ENCODE measurements around the gene ZNF670.

ZNF670 gene

GRCh38 chr1:247112479-247112781 is 33.8 kb upstream of the ZNF670 start:
- ATAC-seq (ENCODE audit: low read depth) (no peak), DNase-seq (ENCODE audit: low spot score in 2 of 2) (no peak)
- Mint-ChIP-seq H3K27ac (no peak overlapping the region), H3K4me1 (peaks cover 9% of the 10 kb centered on the region), H3K4me3 (peak overlapping the region; percentile 46), H3K27me3 (peaks cover 18% of the 10 kb centered on the region), H3K36me3 (no peaks in the 10 kb centered on the region), H3K9me3 (peaks cover 1% of the 10 kb centered on the region)

DNA sequence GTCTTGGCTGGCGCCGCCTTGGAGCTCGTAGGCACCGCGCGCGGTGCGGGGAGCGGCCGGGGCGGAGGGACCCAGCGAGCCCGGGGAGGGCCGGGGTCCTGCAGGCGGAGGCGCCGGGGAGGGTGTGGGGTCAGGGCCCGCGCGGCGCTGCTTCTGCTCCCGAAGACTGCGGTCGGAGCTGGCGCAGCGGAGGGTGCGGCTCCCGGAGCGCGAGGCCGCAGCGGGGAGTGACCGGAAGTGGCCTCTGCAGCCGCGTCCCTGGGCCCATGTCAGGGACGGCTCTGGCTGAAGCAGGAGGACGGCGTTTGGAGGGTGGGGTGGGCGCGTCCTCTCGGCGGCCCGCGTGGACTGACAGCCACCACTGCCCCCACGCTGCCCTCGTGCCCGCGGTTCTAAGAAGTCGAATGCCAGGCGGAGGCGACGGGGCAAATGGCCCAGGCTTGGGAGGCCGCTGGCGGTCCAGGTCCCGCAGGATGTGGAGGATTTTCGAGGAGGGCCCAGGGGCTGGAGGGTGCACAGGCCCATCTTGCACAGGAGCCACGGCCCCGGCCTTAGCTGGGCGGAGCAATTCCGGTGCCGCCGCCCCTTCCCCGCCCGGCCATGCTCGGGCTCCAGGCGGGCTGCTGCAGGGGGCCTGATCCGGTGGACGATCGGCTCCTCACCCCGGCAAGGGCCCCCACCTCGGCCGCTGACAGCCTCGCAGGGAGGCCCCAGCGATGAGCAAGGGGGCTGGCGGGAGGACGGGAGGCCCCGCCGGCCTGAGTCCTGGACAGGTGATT is 33.3 kb upstream of the ZNF670 start:
- Mint-ChIP-seq H3K9me3 (peaks cover 1% of the 10 kb centered on the region), H3K36me3 (no peaks in the 10 kb centered on the region), H3K4me3 (peak overlapping the region; percentile 70), H3K4me1 (peaks cover 9% of the 10 kb centered on the region), H3K27ac (no peak overlapping the region), H3K27me3 (peaks cover 20% of the 10 kb centered on the region)
- peak; percentile 40 for ATAC-seq (ENCODE audit: low read depth)
- no peak for DNase-seq (ENCODE audit: low spot score in 2 of 2)

DNA sequence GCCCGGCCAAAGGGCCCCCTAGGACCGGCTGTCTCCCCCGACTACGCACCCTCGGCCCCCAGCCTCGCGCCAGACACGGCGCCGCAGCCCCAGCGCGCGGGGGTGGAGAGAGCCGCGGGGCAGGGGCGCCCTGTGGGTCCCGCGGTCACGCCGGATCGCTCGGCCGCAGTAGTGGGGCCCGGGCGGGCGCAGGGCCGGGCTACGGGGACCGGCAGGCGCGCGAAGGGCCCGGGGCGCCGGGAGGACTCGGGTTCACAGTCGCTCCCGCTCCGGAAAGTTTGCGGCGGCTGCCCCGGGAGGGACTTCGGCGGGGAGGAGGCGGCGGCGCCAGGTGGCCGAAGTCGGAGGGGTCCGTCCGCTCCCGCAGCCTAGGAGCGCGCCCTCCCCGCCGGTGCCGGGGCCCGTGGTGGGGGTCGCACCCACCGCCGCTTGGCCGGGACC is 32.7 kb upstream of the ZNF670 start:
- Mint-ChIP-seq H3K4me1 (peaks cover 9% of the 10 kb centered on the region), H3K9me3 (peaks cover 1% of the 10 kb centered on the region), H3K4me3 (peak overlapping the region; percentile 74), H3K36me3 (no peaks in the 10 kb centered on the region), H3K27me3 (peaks cover 20% of the 10 kb centered on the region), H3K27ac (no peak overlapping the region)
- DNase-seq (ENCODE audit: low spot score in 2 of 2) (peak; percentile 13 to 43), ATAC-seq (ENCODE audit: low read depth) (peak; percentile 41)

DNA sequence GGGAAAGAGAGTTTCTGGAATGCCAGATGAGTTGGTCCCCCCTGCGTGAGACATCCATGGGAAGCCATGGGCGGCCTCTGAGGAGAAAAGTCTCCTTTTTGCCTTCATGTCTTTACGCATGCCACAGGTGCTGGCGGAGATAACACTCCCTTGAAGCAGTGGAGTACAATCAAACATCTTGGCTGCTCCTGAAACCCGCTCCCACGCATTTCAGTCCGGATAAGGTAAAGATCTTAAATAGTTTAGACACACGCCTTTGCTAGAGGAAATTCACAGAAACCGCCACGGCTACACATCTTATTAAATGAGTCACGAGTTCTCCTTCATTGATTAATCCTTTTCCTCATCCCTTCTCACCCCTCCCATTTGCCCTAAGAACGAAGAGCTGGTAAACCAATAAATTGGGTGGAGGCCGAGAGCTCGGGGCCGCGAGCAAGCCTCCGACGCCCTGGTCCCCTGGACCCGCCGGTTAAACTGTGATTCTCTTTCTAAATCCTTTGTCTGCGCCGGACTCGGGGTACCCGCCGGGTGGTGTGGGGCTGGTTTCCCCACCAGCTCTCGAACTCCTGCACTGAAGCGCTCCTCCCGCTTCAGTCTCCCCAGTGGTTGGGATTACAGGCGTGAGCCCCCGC is 32.1 kb upstream of the ZNF670 start:
- H3K9me3 Mint-ChIP-seq = peaks cover 1% of the 10 kb centered on the region
- peaks cover 20% of the 10 kb centered on the region for H3K27me3 Mint-ChIP-seq
- H3K4me3 Mint-ChIP-seq = peak overlapping the region; percentile 74
- H3K27ac Mint-ChIP-seq = no peak overlapping the region
- peaks cover 9% of the 10 kb centered on the region for H3K4me1 Mint-ChIP-seq
- DNase-seq (ENCODE audit: low spot score in 2 of 2) = peak in 1 of 2 donors; percentile 45
- no peaks in the 10 kb centered on the region for H3K36me3 Mint-ChIP-seq
- peak; percentile 33 for ATAC-seq (ENCODE audit: low read depth)

DNA sequence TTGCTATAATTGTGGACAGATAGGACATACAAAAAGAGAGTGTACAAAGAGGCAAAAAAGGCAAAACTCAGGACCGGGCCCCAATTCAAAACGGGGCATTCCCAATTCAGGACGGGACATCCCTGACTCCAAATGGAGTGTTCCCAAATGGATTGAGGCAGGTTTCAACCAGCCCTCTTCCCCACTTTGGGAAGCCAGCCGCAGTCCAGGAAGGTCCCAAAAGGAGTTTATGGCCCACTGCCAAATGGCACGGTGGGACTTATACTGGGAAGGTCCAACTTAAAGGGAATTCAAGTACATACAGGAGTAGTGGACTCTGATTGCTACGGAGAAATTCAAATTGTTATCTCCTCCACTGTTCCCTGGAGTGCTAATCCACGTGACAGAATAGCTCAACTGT is 29.1 kb upstream of the ZNF670 start:
- Mint-ChIP-seq H3K36me3 (peaks cover 3% of the 10 kb centered on the region), H3K9me3 (peaks cover 3% of the 10 kb centered on the region), H3K4me1 (peaks cover 10% of the 10 kb centered on the region), H3K27me3 (peaks cover 14% of the 10 kb centered on the region), H3K4me3 (no peak overlapping the region), H3K27ac (no peak overlapping the region)
- no peak for ATAC-seq (ENCODE audit: low read depth)
- no peak for DNase-seq (ENCODE audit: low spot score in 2 of 2)

- Mint-ChIP-seq H3K4me1 (peaks cover 6% of the 10 kb centered on the region), H3K27me3 (peaks cover 14% of the 10 kb centered on the region), H3K27ac (no peak overlapping the region), H3K4me3 (no peak overlapping the region), H3K36me3 (peaks cover 17% of the 10 kb centered on the region), H3K9me3 (peaks cover 4% of the 10 kb centered on the region)
- DNase-seq (ENCODE audit: low spot score in 2 of 2) (no peak), ATAC-seq (ENCODE audit: low read depth) (no peak)
These were observed 27.4 kb upstream of the ZNF670 start for GRCh38 chr1:247105966-247106365.

- H3K27me3 Mint-ChIP-seq = peaks cover 11% of the 10 kb centered on the region
- no peak for DNase-seq (ENCODE audit: low spot score in 2 of 2)
- ATAC-seq (ENCODE audit: low read depth) = no peak
- no peak overlapping the region for H3K27ac Mint-ChIP-seq
- H3K4me1 Mint-ChIP-seq = peaks cover 3% of the 10 kb centered on the region
- H3K36me3 Mint-ChIP-seq = peaks cover 27% of the 10 kb centered on the region
- peaks cover 7% of the 10 kb centered on the region for H3K9me3 Mint-ChIP-seq
- no peak overlapping the region for H3K4me3 Mint-ChIP-seq
These were observed 26.4 kb upstream of the ZNF670 start for GRCh38 chr1:247104965-247105364.

- Mint-ChIP-seq H3K4me1 (peaks cover 3% of the 10 kb centered on the region), H3K27me3 (peaks cover 7% of the 10 kb centered on the region), H3K27ac (peak within 1 kb of the TSS; percentile 90), H3K4me3 (peak within 1 kb of the TSS; percentile 95), H3K36me3 (peaks cover 32% of the 10 kb centered on the region), H3K9me3 (peaks cover 5% of the 10 kb centered on the region)
- ATAC-seq (ENCODE audit: low read depth) = peak; percentile 95
- DNase-seq (ENCODE audit: low spot score in 2 of 2) = peak; percentile 92 to 94
These were observed 25.4 kb upstream of the ZNF670 start, which contains the start of gene ZNF669 for GRCh38 chr1:247103859-247104591. Gene ZNF669, minus strand, starts transcription at chr1:247104356. Its CDS starts 157 bp downstream, at chr1:247104199.

DNA sequence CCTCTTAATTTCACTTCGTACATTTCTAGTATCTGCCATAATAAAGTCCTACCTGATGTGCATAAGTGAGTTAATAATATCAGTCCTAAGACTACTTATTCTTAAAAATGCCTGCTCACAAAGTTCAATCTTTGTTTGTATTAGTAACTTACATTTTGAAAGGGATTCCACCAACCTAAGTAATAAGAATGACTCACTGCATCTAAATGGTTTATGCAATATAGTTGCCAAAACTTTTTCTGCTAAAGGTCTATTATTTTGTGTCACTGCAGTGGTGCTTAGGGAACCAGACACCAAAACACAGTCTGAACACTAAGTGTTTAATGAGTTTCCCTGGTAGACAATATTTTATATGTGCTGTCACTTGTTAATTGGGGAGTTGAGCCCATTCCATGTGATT is 23.8 kb upstream of the ZNF670 start:
- Mint-ChIP-seq H3K27ac (no peak overlapping the region), H3K4me3 (no peak overlapping the region), H3K9me3 (peaks cover 9% of the 10 kb centered on the region), H3K36me3 (peaks cover 42% of the 10 kb centered on the region), H3K27me3 (peaks cover 1% of the 10 kb centered on the region), H3K4me1 (peaks cover 3% of the 10 kb centered on the region)
- DNase-seq (ENCODE audit: low spot score in 2 of 2) (no peak), ATAC-seq (ENCODE audit: low read depth) (no peak)

DNA sequence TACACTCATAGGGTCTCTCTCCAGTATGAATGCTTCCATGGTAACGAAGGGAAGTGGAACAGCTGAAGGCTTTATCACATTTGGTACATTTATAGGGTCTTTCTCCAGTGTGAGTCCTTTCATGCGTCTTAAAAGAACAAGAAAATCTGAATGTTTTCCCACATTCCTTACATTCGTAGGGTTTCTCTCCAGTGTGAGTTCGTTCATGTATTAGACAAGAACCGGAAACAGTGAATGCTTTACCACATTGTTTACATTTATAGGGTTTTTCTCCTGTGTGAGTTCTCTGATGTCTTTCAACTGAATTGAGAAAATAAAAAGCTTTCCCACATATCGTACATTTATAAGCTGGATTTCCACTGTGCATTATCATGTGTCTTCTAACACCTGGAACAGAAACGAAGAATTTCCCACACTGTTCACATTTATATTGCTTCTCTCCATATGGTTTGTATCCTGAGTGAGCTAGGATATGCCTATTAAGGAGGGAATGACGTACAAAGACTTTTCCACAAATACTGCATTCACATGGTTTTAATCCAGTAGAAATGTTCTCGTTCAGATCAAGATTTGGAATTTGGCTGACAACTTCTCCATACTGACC is 22.2 kb upstream of the ZNF670 start:
- peaks cover 51% of the 10 kb centered on the region for H3K36me3 Mint-ChIP-seq
- H3K27ac Mint-ChIP-seq = no peak overlapping the region
- no peak overlapping the region for H3K4me3 Mint-ChIP-seq
- peaks cover 3% of the 10 kb centered on the region for H3K4me1 Mint-ChIP-seq
- DNase-seq (ENCODE audit: low spot score in 2 of 2) = no peak
- ATAC-seq (ENCODE audit: low read depth) = no peak
- H3K9me3 Mint-ChIP-seq = peaks cover 10% of the 10 kb centered on the region
- H3K27me3 Mint-ChIP-seq = no peaks in the 10 kb centered on the region

- no peaks in the 10 kb centered on the region for H3K27me3 Mint-ChIP-seq
- H3K9me3 Mint-ChIP-seq = peaks cover 8% of the 10 kb centered on the region
- H3K36me3 Mint-ChIP-seq = peaks cover 44% of the 10 kb centered on the region
- H3K4me1 Mint-ChIP-seq = no peaks in the 10 kb centered on the region
- DNase-seq (ENCODE audit: low spot score in 2 of 2) (no peak), ATAC-seq (ENCODE audit: low read depth) (no peak)
- H3K27ac Mint-ChIP-seq = no peak overlapping the region
- H3K4me3 Mint-ChIP-seq = no peak overlapping the region
These were observed 18.3 kb upstream of the ZNF670 start for GRCh38 chr1:247096958-247097357.

GRCh38 chr1:247096544-247096943 is 17.9 kb upstream of the ZNF670 start:
- H3K9me3 Mint-ChIP-seq = peaks cover 8% of the 10 kb centered on the region
- no peaks in the 10 kb centered on the region for H3K27me3 Mint-ChIP-seq
- no peaks in the 10 kb centered on the region for H3K4me1 Mint-ChIP-seq
- H3K36me3 Mint-ChIP-seq = peaks cover 40% of the 10 kb centered on the region
- DNase-seq (ENCODE audit: low spot score in 2 of 2) (no peak), ATAC-seq (ENCODE audit: low read depth) (no peak)
- no peak overlapping the region for H3K4me3 Mint-ChIP-seq
- H3K27ac Mint-ChIP-seq = no peak overlapping the region

DNA sequence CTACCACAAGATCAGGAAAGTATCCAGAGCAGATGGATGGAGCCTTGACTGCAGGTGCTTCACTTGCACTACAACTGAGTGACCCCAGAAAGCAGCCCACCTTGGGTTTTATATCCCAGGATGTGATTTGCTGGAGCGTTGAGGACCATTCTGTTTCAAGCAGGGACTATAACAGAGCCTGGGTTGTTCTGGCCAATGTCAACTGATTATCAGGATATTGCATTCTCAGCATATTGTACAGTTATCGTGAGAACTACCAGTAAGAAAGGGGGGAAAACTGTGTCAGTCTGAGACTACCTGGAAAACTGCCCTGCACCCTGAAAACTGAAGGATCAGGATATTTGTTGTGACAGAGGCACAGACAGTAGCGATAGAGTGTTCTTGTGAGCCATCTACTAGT is 17.5 kb upstream of the ZNF670 start:
- peaks cover 8% of the 10 kb centered on the region for H3K9me3 Mint-ChIP-seq
- peaks cover 37% of the 10 kb centered on the region for H3K36me3 Mint-ChIP-seq

DNA sequence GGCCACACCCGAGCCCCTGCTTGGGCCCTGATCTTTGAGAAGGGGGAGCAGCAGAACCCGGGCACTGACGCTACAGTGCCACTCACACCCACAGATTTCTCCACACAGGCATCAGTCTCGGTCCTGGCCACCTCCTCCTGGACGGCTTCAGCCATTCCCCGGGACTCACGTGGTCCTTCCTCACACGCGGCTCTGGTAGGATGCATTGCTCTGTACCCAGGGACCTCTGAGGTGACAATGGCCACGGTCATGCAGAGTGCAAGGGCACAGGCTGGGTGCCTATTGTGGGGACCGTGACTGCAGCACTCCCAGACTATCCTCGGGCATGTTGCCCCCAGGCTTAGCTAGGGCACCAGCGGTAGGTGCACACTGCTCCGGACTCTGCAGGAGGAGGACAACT is 11.8 kb upstream of the ZNF670 start:
- Mint-ChIP-seq H3K9me3 (no peaks in the 10 kb centered on the region), H3K27me3 (no peaks in the 10 kb centered on the region), H3K27ac (no peak overlapping the region), H3K36me3 (no peaks in the 10 kb centered on the region), H3K4me1 (no peaks in the 10 kb centered on the region), H3K4me3 (no peak overlapping the region)
- no peak for ATAC-seq (ENCODE audit: low read depth)
- DNase-seq (ENCODE audit: low spot score in 2 of 2) = no peak

More for the DNA sequence above, 17.5 kb upstream of the ZNF670 start:
- ATAC-seq (ENCODE audit: low read depth) (no peak), DNase-seq (ENCODE audit: low spot score in 2 of 2) (no peak)
- Mint-ChIP-seq H3K4me3 (no peak overlapping the region), H3K27me3 (no peaks in the 10 kb centered on the region), H3K4me1 (no peaks in the 10 kb centered on the region), H3K27ac (no peak overlapping the region)
